Measurements from ENCODE around the gene TPP2. TPM values are rescaled to one million over a fixed set of nuclear protein-coding genes. Genes with fewer than 3 reads are reported as not detected.

Gene TPP2
- total RNA-seq, 4 donors from 2014 or later = 38.5 to 45.5 (median 42.3) TPM

DNA sequence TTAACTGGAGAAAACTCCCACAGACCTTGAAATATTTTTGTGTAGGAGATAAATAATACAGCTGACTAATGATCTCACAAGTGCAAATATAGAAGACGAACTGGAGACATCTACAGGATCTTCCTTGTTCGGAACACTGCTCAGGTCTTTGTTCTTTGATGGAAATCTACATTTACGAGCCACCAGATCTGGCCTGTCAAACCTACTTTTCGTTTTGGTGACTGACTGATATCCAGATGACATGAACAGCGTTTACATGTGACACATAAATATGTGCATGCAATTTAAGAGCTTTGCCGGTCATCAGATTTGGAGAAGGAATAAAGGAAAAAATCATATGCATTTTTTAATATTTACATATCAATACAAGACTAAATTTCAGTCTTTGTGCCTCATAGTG is 24.5 kb upstream of the TPP2 start:
- DNase-seq (ENCODE audit: low spot score) = no peak
- TF ChIP-seq, protein P1, sequence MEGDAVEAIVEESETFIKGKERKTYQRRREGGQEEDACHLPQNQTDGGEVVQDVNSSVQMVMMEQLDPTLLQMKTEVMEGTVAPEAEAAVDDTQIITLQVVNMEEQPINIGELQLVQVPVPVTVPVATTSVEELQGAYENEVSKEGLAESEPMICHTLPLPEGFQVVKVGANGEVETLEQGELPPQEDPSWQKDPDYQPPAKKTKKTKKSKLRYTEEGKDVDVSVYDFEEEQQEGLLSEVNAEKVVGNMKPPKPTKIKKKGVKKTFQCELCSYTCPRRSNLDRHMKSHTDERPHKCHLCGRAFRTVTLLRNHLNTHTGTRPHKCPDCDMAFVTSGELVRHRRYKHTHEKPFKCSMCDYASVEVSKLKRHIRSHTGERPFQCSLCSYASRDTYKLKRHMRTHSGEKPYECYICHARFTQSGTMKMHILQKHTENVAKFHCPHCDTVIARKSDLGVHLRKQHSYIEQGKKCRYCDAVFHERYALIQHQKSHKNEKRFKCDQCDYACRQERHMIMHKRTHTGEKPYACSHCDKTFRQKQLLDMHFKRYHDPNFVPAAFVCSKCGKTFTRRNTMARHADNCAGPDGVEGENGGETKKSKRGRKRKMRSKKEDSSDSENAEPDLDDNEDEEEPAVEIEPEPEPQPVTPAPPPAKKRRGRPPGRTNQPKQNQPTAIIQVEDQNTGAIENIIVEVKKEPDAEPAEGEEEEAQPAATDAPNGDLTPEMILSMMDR (IDR thresholded peaks at IDR 0.05) = no peak
- no peak for ATAC-seq (ENCODE audit: low FRiP score)

DNA sequence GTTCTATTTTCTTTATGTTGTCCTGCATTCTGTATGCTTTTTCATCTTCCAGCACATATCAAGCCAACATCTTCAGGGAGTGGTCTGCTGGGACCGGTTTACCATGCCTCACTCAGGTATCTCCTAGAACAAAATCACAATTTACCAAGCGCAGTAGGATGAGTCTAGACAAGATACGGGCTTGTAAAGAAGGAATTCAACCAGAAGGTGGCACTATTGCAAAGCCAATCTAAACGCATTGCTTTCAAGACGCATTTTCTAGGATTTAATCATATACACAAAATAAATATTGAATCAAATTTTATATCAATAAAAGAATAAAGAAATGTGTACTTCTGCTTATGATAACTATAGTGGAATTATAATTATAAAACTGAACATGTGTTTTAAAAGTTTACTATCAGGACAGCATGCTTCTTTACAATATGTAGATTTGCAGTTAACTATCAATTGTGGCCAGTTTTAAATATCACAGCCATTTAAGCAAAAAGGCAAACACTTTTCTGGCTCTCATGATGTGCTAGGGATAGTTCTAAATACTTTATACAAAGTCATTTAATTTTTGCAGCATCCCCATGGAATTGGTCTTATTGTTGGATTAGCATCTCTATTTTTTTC is 16.1 kb upstream of the TPP2 start:
- TF ChIP-seq, protein P1 (IDR thresholded peaks at IDR 0.05) = no peak
- DNase-seq (ENCODE audit: low spot score) = no peak
- ATAC-seq (ENCODE audit: low FRiP score) = peak; percentile 43

GRCh38 chr13:102582256-102582655 is 14.5 kb upstream of the TPP2 start:
- DNase-seq (ENCODE audit: low spot score) = no peak
- TF ChIP-seq, protein P1 (IDR thresholded peaks at IDR 0.05) = no peak
- no peak for ATAC-seq (ENCODE audit: low FRiP score)

DNA sequence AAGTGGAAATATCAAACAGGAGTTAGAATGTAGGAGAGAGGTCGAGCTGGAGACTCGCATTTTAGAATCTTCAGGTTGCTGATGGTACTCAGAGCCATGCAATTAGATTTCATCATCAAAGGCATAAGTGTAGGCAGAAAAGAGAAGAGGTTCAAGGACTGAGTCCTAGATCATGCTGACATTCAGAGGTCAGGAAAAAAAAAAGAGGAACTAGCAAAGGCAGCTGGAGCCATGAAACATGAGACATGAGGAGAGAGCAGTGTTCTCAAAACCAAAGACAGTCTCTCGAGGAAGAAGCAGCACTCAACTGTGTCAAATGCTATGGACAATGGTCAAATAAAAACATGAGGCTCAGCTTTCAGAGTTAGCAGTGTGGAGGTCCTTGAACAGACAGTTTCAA is 12.4 kb upstream of the TPP2 start:
- no peak for DNase-seq (ENCODE audit: low spot score)
- TF ChIP-seq, protein P1 (IDR thresholded peaks at IDR 0.05) = no peak
- no peak for ATAC-seq (ENCODE audit: low FRiP score)

DNA sequence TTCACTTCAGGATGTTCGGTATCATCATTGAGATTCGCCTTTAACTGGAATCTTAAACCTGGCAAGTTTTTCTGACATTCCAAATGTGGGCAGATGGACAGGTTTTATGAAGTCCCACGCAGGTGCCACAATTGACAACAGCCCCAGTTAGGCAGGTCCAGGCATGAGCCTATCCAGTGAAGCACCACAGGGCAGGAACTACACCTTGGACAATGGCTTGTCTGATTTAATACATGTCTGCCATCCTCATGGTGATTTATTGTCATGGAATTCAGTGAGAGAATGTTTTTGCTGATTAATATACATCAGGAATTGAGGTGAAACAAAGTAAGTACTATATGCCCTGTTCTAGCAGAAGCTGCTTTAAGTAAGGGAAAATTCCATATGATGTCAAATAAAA is 10.2 kb upstream of the TPP2 start:
- TF ChIP-seq, protein P1 (IDR thresholded peaks at IDR 0.05) = no peak
- ATAC-seq (ENCODE audit: low FRiP score) = no peak
- DNase-seq (ENCODE audit: low spot score) = no peak

GRCh38 chr13:102587916-102588315 is 8.9 kb upstream of the TPP2 start:
- ATAC-seq (ENCODE audit: low FRiP score) = no peak
- TF ChIP-seq, protein P1 (IDR thresholded peaks at IDR 0.05) = no peak
- no peak for DNase-seq (ENCODE audit: low spot score)

DNA sequence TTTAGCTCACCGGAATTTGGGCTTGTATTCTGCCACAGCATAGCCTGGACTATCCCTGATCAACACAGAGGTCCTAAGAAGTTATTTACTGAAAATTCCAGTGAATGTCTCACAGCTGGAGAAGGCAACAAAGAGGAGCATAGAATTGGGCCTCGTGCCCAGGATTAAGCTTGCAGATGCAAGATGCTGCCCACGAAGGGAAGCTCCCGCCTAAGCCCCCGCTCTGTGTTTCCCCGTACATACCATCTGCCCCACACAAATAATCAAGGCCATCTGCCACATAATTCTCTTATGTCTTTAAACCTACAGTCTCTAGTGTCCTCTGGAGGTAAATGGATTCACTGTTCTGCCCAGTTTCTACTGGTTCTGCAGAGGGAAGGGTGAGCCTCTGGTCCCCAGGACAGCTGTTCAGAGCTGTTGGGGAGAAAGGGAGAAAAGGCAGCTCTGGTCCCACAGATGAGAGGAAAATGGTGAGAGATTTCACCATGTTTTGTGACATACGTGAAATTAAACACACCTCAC is 7.4 kb upstream of the TPP2 start:
- DNase-seq (ENCODE audit: low spot score) (no peak), ATAC-seq (ENCODE audit: low FRiP score) (no peak)
- TF ChIP-seq, protein P1 (IDR thresholded peaks at IDR 0.05) = no peak
